Mesenchymal stem cell (in vitro differentiated cells and primary cell): Measurements from ENCODE around the gene NDUFB6.

Source experiments
- DNase-seq: peaks from one replicate; pipeline ENCODE4 v3.0.0-alpha.2; 2013
- H2AFZ ChIP-seq: one replicate; pipeline ENCODE4 v1.6.1; 2013; ENCODE audit warnings: low read depth, mild to moderate bottlenecking, control low read depth, inconsistent platforms, low read length, moderate library complexity
- H2AK5ac ChIP-seq: 2 replicates; pipeline ENCODE4 v1.6.1; 2013; ENCODE audit warnings: low read length, moderate library complexity, mild to moderate bottlenecking, inconsistent platforms; ENCODE audit not compliant: severe bottlenecking
- H2BK120ac ChIP-seq: one replicate; pipeline ENCODE4 v1.6.1; 2013; ENCODE audit warnings: low read depth, mild to moderate bottlenecking, inconsistent platforms, low read length, moderate library complexity
- H2BK12ac ChIP-seq, 2 experiments: one replicate each; pipeline ENCODE4 v1.6.1; 2013; ENCODE audit warnings: inconsistent platforms in 2 of 2, low read length in 2 of 2, mild to moderate bottlenecking in 2 of 2, moderate library complexity in 2 of 2, control low read depth in 1 of 2
- H2BK15ac ChIP-seq: one replicate; pipeline ENCODE4 v1.6.1; 2013; ENCODE audit warnings: mild to moderate bottlenecking, low read depth, inconsistent platforms; ENCODE audit not compliant: poor library complexity, severe bottlenecking
- H2BK5ac ChIP-seq: 2 replicates; pipeline ENCODE4 v1.6.1; 2013; ENCODE audit warnings: low read depth, mild to moderate bottlenecking, low read length, control low read depth, inconsistent platforms; ENCODE audit not compliant: poor library complexity, severe bottlenecking
- H3K14ac ChIP-seq, 2 experiments: one replicate each; pipeline ENCODE4 v1.6.1; 2013; ENCODE audit warnings: inconsistent platforms in 2 of 2, low read length in 2 of 2, control low read depth in 1 of 2, mild to moderate bottlenecking in 1 of 2, moderate library complexity in 1 of 2
- H3K18ac ChIP-seq, 2 experiments: one replicate each; pipeline ENCODE4 v1.6.1; 2013; ENCODE audit warnings: inconsistent platforms in 2 of 2, low read length in 2 of 2, control low read depth in 1 of 2, low read depth in 1 of 2, mild to moderate bottlenecking in 1 of 2
- H3K23ac ChIP-seq, 2 experiments: one replicate each; pipeline ENCODE4 v1.6.1; 2013; ENCODE audit warnings: inconsistent platforms in 2 of 2, low read length in 2 of 2, mild to moderate bottlenecking in 2 of 2, moderate library complexity in 2 of 2, control low read depth in 1 of 2
- H3K27ac ChIP-seq: 2 replicates; pipeline ENCODE4 v1.5.1; 2013; ENCODE audit warnings: mild to moderate bottlenecking, moderate library complexity, low read length, control low read depth, inconsistent platforms; ENCODE audit not compliant: poor library complexity, severe bottlenecking
- H3K27me3 ChIP-seq, 2 experiments: 2 replicates each; pipeline versions ENCODE4 v1.6.1 to v1.7.0; 2013; ENCODE audit warnings: low read length in 2 of 2, mild to moderate bottlenecking in 2 of 2, moderate library complexity in 2 of 2, control low read depth in 1 of 2, inconsistent platforms in 1 of 2; ENCODE audit not compliant: control insufficient read depth in 1 of 2, insufficient read depth in 1 of 2
- H3K36me3 ChIP-seq, 2 experiments: 2 replicates each; pipeline versions ENCODE4 v1.6.1 to v1.7.0; 2013; ENCODE audit warnings: low read length in 2 of 2, control low read depth in 1 of 2, inconsistent platforms in 1 of 2, low read depth in 1 of 2, mild to moderate bottlenecking in 1 of 2; ENCODE audit not compliant: insufficient read depth in 2 of 2, control insufficient read depth in 1 of 2
- H3K4ac ChIP-seq, 2 experiments: one replicate each; pipeline ENCODE4 v1.6.1; 2013; ENCODE audit warnings: inconsistent platforms in 2 of 2, low read length in 2 of 2, mild to moderate bottlenecking in 2 of 2, moderate library complexity in 2 of 2, control low read depth in 1 of 2, low read depth in 1 of 2
- H3K4me1 ChIP-seq: 2 replicates; pipeline ENCODE4 v1.6.1; 2013; ENCODE audit warnings: low read depth, low read length, control low read depth; ENCODE audit not compliant: control insufficient read depth, insufficient read depth
- H3K4me2 ChIP-seq: 2 replicates; pipeline ENCODE4 v1.6.1; 2013; ENCODE audit warnings: low read length, mild to moderate bottlenecking, inconsistent platforms; ENCODE audit not compliant: poor library complexity, severe bottlenecking
- H3K4me3 ChIP-seq, 2 experiments: 2 replicates each; pipeline versions ENCODE4 v1.5.1 to v1.7.0; 2013; ENCODE audit warnings: low read length in 2 of 2, mild to moderate bottlenecking in 2 of 2, control low read depth in 1 of 2, low read depth in 1 of 2; ENCODE audit not compliant: insufficient read depth in 1 of 2
- H3K79me1 ChIP-seq: replicated peaks from 2 replicates; pipeline ENCODE4 v1.6.1; 2013; ENCODE audit warnings: mild to moderate bottlenecking, control low read depth, low read length, inconsistent platforms; ENCODE audit not compliant: poor library complexity, severe bottlenecking
- H3K9ac ChIP-seq: 2 replicates; pipeline ENCODE4 v1.7.0; 2013; ENCODE audit warnings: mild to moderate bottlenecking, low read length, moderate library complexity
- H3K9me3 ChIP-seq: 2 replicates; pipeline ENCODE4 v1.7.0; 2013; ENCODE audit warnings: mild to moderate bottlenecking, low read length; ENCODE audit not compliant: control insufficient read depth
- H4K8ac ChIP-seq: one replicate; pipeline ENCODE4 v1.6.1; 2013; ENCODE audit warnings: inconsistent platforms, mild to moderate bottlenecking, low read length, moderate library complexity
- H4K91ac ChIP-seq: one replicate; pipeline ENCODE4 v1.6.1; 2013; ENCODE audit warnings: mild to moderate bottlenecking, low read length, inconsistent platforms
- WGBS: methylation state at CpG from one replicate; pipeline ENCODE4 v1.1.7; 2013; ENCODE audit warnings: mixed read lengths; 5-methylcytosine and 5-hydroxymethylcytosine counted together

The NDUFB6 gene

GRCh38 chr9:32554591-32554990 lies 18.4 kb downstream of the NDUFB6 start:
- Histone ChIP-seq H4K91ac (no peak overlapping the region), H3K36me3 (peaks cover 0 to 14% of the 10 kb centered on the region in 2 experiments), H2BK5ac (no peak overlapping the region), H3K18ac (no peak overlapping the region), H3K27ac (no peak overlapping the region), H2AK5ac (no peak overlapping the region), H3K79me1 (peaks cover 22% of the 10 kb centered on the region), H3K4me3 (no peak overlapping the region), H3K9me3 (no peaks in the 10 kb centered on the region), H3K4me1 (peaks cover 3% of the 10 kb centered on the region), H2BK15ac (no peak overlapping the region), H3K9ac (no peak overlapping the region), H3K4me2 (no peak overlapping the region), H3K4ac (no peak overlapping the region), H3K23ac (no peak overlapping the region), H3K27me3 (no peaks in the 10 kb centered on the region), H4K8ac (no peak overlapping the region), H3K14ac (no peak overlapping the region), H2BK120ac (no peak overlapping the region), H2AFZ (no peak overlapping the region), H2BK12ac (no peak overlapping the region)
- no peak for DNase-seq

DNA sequence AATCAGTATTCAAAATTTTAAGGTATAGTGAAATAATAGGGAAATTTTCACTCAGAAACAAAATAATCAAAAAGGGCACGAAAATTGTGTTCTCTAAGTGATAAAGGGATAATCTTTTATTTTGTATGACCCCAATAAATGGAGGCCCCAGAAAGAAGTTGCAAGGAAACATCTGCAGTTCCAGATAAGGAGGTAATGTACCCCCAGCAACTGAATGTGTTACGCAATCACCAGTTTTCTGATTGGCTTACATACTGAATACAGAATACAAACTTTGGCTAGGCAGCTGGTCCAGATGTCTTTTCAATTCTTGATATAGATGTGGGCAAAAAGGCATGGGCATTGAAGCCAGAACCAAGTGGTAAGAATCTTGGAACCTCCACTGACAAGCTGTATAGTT lies 18.9 kb downstream of the NDUFB6 start:
- Histone ChIP-seq H4K8ac (no peak overlapping the region), H2BK12ac (no peak overlapping the region)

GRCh38 chr9:32552172-32552872 lies 20.6 kb downstream of the NDUFB6 start, which contains the start of the genes SMIM27 and TOPORS:
TSS of gene SMIM27 (plus strand) at chr9:32552327. CDS start at chr9:32552435, 108 bp downstream.
TSS of gene TOPORS (minus strand) at chr9:32552586. CDS start at chr9:32552436, 150 bp downstream.
- WGBS = under 1% methylated on average over 45 of the region's 46 CpGs
- peak; percentile 94 for DNase-seq

More for the DNA sequence above, 18.9 kb downstream of the NDUFB6 start:
- no peak overlapping the region for H2BK120ac ChIP-seq
- no peak overlapping the region for H4K91ac ChIP-seq
- H3K9me3 ChIP-seq = no peaks in the 10 kb centered on the region
- no peak overlapping the region for H2AFZ ChIP-seq
- H3K79me1 ChIP-seq = peaks cover 19% of the 10 kb centered on the region
- no peak overlapping the region for H3K4ac ChIP-seq
- no peak overlapping the region for H2BK15ac ChIP-seq
- peak overlapping the region; percentile 99 for H3K9ac ChIP-seq
- H3K23ac ChIP-seq = no peak overlapping the region
- peaks cover 3% of the 10 kb centered on the region for H3K4me1 ChIP-seq
- no peak overlapping the region for H3K27ac ChIP-seq
- peaks cover 0 to 14% of the 10 kb centered on the region in 2 experiments for H3K36me3 ChIP-seq
- H3K4me3 ChIP-seq = no peak overlapping the region
- DNase-seq = peak; percentile 10
- H3K14ac ChIP-seq = no peak overlapping the region
- WGBS = 95% methylated on average over 2 of the region's 2 CpGs
- H3K27me3 ChIP-seq = no peaks in the 10 kb centered on the region
- no peak overlapping the region for H2AK5ac ChIP-seq
- no peak overlapping the region for H2BK5ac ChIP-seq
- no peak overlapping the region for H3K18ac ChIP-seq
- H3K4me2 ChIP-seq = no peak overlapping the region

GRCh38 chr9:32551276-32552051 lies 21.5 kb downstream of the NDUFB6 start:
- Histone ChIP-seq H3K9ac (peak overlapping the region; percentile 99), H2BK5ac (no peak overlapping the region), H2AK5ac (peak overlapping the region; percentile 41), H3K4me1 (peaks cover 3% of the 10 kb centered on the region), H2BK12ac (peak overlapping the region in 1 of 2 experiments; percentile 32), H3K14ac (peak overlapping the region; percentile 13 to 26), H3K23ac (no peak overlapping the region), H3K4me2 (peak overlapping the region; percentile 68), H3K18ac (peak overlapping the region; percentile 1 to 59), H3K79me1 (peaks cover 9% of the 10 kb centered on the region), H3K9me3 (no peaks in the 10 kb centered on the region), H2BK120ac (no peak overlapping the region), H3K27ac (peak overlapping the region; percentile 88), H2AFZ (peak overlapping the region; percentile 18), H3K4me3 (peak overlapping the region; percentile 87 to 99), H3K27me3 (no peaks in the 10 kb centered on the region), H4K91ac (no peak overlapping the region), H3K4ac (peak overlapping the region in 1 of 2 experiments; percentile 34), H4K8ac (peak overlapping the region; percentile 7), H2BK15ac (no peak overlapping the region), H3K36me3 (peaks cover 0 to 20% of the 10 kb centered on the region in 2 experiments)
- WGBS = under 1% methylated on average over 32 of the region's 36 CpGs
- DNase-seq = peak; percentile 70

More at GRCh38 chr9:32552172-32552872, 20.6 kb downstream of the NDUFB6 start, which contains the start of the genes SMIM27 and TOPORS:
- peak within 1 kb of the TSS; percentile 56 for H2BK120ac ChIP-seq
- peak within 1 kb of the TSS; percentile 97 for H3K27ac ChIP-seq
- H2AK5ac ChIP-seq = peak within 1 kb of the TSS; percentile 41
- H2AFZ ChIP-seq = peak within 1 kb of the TSS; percentile 88
- H3K4me1 ChIP-seq = peaks cover 3% of the 10 kb centered on the region
- H2BK15ac ChIP-seq = peak within 1 kb of the TSS; percentile 99
- peak within 1 kb of the TSS; percentile 26 to 89 for H3K14ac ChIP-seq
- H3K4ac ChIP-seq = peak within 1 kb of the TSS; percentile 92 to 99
- peak within 1 kb of the TSS; percentile 87 to 97 for H3K18ac ChIP-seq
- H4K91ac ChIP-seq = peak within 1 kb of the TSS; percentile 85
- no peaks in the 10 kb centered on the region for H3K27me3 ChIP-seq
- no peaks in the 10 kb centered on the region for H3K9me3 ChIP-seq
- peaks cover 13% of the 10 kb centered on the region for H3K79me1 ChIP-seq
- H3K4me3 ChIP-seq = peak within 1 kb of the TSS; percentile 87 to 99
- H3K4me2 ChIP-seq = peak within 1 kb of the TSS; percentile 79
- peak within 1 kb of the TSS; percentile 78 for H4K8ac ChIP-seq
- H3K36me3 ChIP-seq = peaks cover 0 to 18% of the 10 kb centered on the region in 2 experiments
- H3K9ac ChIP-seq = peak within 1 kb of the TSS; percentile 99
- H2BK5ac ChIP-seq = peak within 1 kb of the TSS; percentile 81
- peak within 1 kb of the TSS in 1 of 2 experiments; percentile 32 for H2BK12ac ChIP-seq
- peak within 1 kb of the TSS in 1 of 2 experiments; percentile 93 for H3K23ac ChIP-seq
